Measurements from ENCODE around the gene SLC23A2.
"Not testable (repeated sequence)": the region's sequence is repeated elsewhere in the genome, so short reads cannot be mapped to it uniquely, and the experiment has no call there.

SLC23A2 gene

DNA sequence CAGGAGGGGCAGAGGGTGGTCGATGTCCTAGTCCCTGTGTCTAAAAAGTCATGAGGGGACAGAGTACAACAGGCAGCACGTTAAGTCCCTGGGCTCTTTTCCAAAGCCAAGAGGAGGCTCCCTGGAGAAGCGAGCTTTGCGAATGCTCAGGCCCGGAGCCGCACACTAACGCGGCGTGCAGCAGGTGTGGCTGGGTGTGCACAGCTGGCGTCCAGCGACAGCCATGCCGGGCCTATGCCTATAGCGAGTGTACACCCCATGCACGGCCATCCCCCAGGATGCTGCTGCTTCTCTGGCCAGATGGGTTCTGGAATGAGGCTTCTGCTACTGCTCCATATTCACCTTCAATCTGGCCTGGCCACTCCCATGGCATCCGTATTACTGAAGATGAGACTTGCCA, 148.3 kb downstream of the SLC23A2 start:
- H3K9me3 Mint-ChIP-seq, result no peaks in the 10 kb centered on the region

DNA sequence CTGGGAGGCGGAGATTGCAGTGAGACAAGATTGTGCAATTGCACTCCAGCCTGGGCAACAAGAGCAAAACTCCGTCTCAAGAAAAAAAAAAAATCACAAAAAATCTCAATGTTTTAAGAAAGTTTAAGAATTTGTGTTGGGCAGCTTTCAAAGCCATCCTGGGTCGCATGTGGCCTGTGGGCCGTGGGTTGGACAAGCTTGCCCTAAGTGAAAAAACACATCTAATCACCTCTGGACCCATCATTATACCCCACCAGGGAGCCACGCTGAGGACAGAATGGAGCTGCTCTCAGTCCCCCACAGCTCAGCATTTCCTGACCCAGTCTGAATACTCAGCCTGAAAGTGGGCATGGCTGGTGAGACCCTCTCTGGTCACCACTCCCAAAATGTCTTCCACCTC, 150.3 kb downstream of the SLC23A2 start:
- H3K27ac Mint-ChIP-seq, result no peak overlapping the region
- H3K4me3 Mint-ChIP-seq, result no peak overlapping the region
- intact Hi-C loops (cut with micrococcal nuclease), result no loop called here
- no peaks in the 10 kb centered on the region for H3K27me3 Mint-ChIP-seq
- H3K36me3 Mint-ChIP-seq (ENCODE audit: low read depth), result peaks cover 38% of the 10 kb centered on the region
- H3K4me1 Mint-ChIP-seq (ENCODE audit: low read depth), result peaks cover 52% of the 10 kb centered on the region
- H3K9me3 Mint-ChIP-seq, result no peaks in the 10 kb centered on the region

More for the DNA sequence above, 148.3 kb downstream of the SLC23A2 start:
- peaks cover 59% of the 10 kb centered on the region for H3K36me3 Mint-ChIP-seq (ENCODE audit: low read depth)
- no peak overlapping the region for H3K27ac Mint-ChIP-seq
- no peaks in the 10 kb centered on the region for H3K27me3 Mint-ChIP-seq
- intact Hi-C loops (cut with micrococcal nuclease), result no loop called here
- H3K4me1 Mint-ChIP-seq (ENCODE audit: low read depth), result peaks cover 36% of the 10 kb centered on the region
- no peak overlapping the region for H3K4me3 Mint-ChIP-seq

DNA sequence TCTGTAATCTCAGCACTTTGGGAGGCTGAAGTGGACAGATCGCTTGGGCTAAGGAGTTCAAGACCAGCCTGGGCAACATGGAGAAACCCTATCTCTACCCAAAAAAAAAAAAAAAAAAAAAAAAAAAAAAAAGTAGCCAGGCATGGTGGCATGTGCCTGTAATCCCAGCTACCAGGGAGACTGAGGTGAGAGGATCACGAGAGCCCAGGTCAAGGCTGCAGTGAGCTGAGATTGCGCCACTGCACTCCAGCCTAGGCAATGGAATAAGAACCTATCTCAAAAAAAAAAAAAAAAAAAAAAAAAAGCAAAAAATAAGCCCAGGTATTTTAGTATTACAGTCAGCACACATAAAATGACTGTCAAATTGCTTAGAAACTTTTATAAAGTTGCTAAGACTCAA, 152.5 kb downstream of the SLC23A2 start:
- not testable (repeated sequence) for H3K27me3 Mint-ChIP-seq, H3K27ac Mint-ChIP-seq, H3K4me3 Mint-ChIP-seq, H3K9me3 Mint-ChIP-seq
- Mint-ChIP-seq H3K4me1 (ENCODE audit: low read depth) (peaks cover 53% of the 10 kb centered on the region), H3K36me3 (ENCODE audit: low read depth) (peaks cover 17% of the 10 kb centered on the region)
- intact Hi-C loops (cut with micrococcal nuclease), result loop anchor here (5.0 kb wide), 1 partner anchor 37 kb away; no protein-coding TSS in a partner anchor

DNA sequence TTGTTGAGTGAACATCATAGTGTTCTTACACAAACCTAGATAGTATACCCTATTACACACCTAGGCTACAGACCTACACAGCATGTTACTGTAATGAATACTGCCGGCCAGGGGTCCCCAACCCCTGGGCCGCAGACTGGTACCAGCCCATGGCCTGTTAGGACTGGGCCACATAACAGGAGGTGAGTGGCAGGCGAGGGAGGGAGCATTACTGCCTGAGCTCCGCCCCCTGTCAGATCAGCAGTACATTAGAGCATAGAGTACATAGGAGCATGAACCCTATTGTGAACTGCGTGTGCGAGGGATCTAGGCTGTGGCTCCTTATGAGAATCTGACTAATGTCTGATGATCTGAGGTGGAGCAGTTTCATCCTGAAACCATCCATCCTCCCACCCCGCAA, 153.3 kb downstream of the SLC23A2 start:
- H3K4me1 Mint-ChIP-seq (ENCODE audit: low read depth), result peaks cover 45% of the 10 kb centered on the region
- peaks cover 15% of the 10 kb centered on the region for H3K36me3 Mint-ChIP-seq (ENCODE audit: low read depth)
- no peak overlapping the region for H3K4me3 Mint-ChIP-seq
- H3K9me3 Mint-ChIP-seq, result peaks cover 8% of the 10 kb centered on the region
- no peaks in the 10 kb centered on the region for H3K27me3 Mint-ChIP-seq
- H3K27ac Mint-ChIP-seq, result no peak overlapping the region
- intact Hi-C loops (cut with micrococcal nuclease), result loop anchor here (5.0 kb wide), 1 partner anchor 36 kb away; no protein-coding TSS in a partner anchor

DNA sequence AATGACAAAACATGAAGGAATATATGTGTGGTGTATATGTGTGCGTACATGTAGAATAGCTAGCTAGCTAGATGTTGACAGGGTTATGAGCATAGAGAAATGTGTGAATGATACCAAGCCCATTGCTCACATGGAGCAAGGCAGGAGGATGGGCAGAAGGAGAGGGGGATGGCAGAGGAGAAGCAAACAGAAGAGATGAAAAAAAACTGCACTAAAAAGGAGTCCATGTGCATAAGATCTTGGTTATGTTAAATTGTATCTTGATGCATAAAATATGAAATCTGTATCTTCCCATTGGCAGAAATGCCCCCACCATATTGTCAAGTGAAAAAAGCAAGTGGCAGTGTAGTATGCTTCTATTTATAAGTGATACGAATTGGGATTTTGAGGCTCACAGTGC, 154.5 kb downstream of the SLC23A2 start:
- intact Hi-C loops (cut with micrococcal nuclease), result loop anchor here (5.0 kb wide), 1 partner anchor 35 kb away; no protein-coding TSS in a partner anchor

DNA sequence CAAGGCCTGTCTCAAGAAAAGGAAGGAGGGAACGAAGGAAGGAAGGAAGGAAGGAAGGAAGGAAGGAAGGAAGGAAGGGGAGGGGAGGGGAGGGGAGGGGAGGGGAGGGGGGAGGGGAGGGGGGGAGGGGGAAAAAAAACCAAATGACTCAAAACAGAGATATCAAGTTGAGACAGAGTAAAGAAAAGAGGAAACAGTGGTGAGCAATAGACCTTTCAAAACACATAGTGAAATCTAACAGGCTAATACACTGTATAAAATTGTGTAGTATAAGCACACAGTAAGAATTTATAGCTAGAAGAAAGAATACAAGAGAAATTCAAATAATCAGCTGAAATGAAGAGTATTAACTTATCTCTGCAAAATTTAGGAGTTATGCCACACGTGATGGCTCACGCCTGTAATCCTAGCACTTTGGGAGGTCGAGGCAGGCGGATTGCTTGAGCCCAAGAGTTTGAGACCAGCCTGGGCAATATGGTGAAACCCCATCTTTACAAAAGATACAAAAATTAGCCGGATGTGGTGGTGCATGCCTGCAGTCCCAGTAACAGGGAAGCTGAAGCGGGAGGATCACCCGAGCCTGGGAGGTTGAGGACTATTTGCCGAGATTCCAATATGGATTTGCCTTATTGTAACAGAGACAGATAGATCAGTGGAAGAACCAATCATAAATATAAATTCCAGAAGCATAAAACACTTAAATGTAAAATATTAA, 156.4 kb downstream of the SLC23A2 start:
- Mint-ChIP-seq H3K27ac (peak overlapping the region; percentile 69), H3K27me3 (peaks cover 2% of the 10 kb centered on the region), H3K9me3 (peaks cover 8% of the 10 kb centered on the region), H3K4me3 (no peak overlapping the region), H3K4me1 (ENCODE audit: low read depth) (peaks cover 28% of the 10 kb centered on the region), H3K36me3 (ENCODE audit: low read depth) (no peaks in the 10 kb centered on the region)
- intact Hi-C loops (cut with micrococcal nuclease), result loop anchor here (5.0 kb wide), 1 partner anchor 33 kb away; no protein-coding TSS in a partner anchor

More for the DNA sequence above, 154.5 kb downstream of the SLC23A2 start:
- Mint-ChIP-seq H3K27me3 (no peaks in the 10 kb centered on the region), H3K9me3 (peaks cover 8% of the 10 kb centered on the region), H3K36me3 (ENCODE audit: low read depth) (peaks cover 6% of the 10 kb centered on the region), H3K4me3 (no peak overlapping the region), H3K27ac (no peak overlapping the region), H3K4me1 (ENCODE audit: low read depth) (peaks cover 37% of the 10 kb centered on the region)

DNA sequence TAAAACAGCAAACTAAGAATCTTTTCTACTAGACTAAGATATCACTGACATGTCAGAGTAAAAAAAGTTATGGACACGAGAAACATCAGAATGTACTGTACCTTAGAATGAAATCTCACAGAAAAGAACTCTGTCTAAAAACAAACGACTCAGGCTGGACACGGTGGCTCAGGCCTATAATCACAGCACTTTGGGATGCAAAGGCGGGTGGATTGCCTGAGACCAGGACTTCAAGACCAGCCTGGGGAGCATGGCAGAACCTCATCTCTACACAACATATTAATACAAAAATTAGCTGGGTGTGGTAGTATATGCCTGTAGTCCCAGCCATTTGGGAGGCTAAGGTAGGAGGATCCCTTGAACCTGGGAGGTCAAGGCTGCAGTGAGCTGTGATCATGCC, 157.0 kb downstream of the SLC23A2 start:
- peak overlapping the region; percentile 69 for H3K27ac Mint-ChIP-seq
- peaks cover 31% of the 10 kb centered on the region for H3K4me1 Mint-ChIP-seq (ENCODE audit: low read depth)
- H3K9me3 Mint-ChIP-seq, result peaks cover 8% of the 10 kb centered on the region
- intact Hi-C loops (cut with micrococcal nuclease), result no loop called here
- peaks cover 2% of the 10 kb centered on the region for H3K27me3 Mint-ChIP-seq
- no peaks in the 10 kb centered on the region for H3K36me3 Mint-ChIP-seq (ENCODE audit: low read depth)
- H3K4me3 Mint-ChIP-seq, result no peak overlapping the region

DNA sequence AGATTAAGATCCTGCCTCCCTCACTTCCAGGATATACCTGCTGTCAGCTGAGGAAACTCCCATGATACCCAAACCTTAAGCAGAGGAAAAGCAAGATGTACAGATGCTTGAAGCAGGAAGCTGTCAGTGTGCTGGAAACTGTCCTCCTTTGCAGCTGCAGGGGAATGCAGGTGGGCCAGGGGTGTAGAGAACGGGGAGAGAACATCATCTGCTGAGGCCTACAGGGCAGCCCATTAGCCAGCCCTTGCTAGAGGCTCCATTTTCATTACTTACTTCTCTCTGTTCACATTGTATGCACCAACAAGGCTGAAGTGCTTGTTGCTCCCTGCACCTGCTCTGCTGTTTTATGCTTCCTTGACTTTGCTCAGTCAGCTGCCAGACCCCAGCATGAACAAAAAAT, 160.5 kb downstream of the SLC23A2 start:
- no peaks in the 10 kb centered on the region for H3K36me3 Mint-ChIP-seq (ENCODE audit: low read depth)
- H3K9me3 Mint-ChIP-seq, result peaks cover 8% of the 10 kb centered on the region
- H3K27me3 Mint-ChIP-seq, result peaks cover 12% of the 10 kb centered on the region
- intact Hi-C loops (cut with micrococcal nuclease), result no loop called here
- peaks cover 22% of the 10 kb centered on the region for H3K4me1 Mint-ChIP-seq (ENCODE audit: low read depth)
- no peak overlapping the region for H3K27ac Mint-ChIP-seq
- no peak overlapping the region for H3K4me3 Mint-ChIP-seq

DNA sequence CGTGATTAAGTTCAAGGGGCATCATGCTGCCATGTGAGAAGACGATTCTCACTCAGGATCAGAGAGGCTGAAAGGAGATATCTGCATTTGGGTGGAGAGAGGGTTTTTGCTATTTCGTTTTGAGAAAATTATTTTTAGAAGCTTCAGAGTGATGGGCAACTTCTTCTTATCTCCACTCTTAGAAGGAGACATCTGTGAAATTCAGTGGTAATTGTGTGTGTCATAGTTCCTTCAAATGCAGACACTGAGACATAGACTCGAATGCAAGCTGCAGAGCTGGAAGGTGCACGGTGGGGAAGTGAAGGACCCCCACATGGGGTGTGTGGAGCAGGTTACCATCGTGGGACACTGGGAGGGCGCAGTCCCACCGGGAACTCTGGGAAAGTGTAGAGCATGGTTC, 162.8 kb downstream of the SLC23A2 start:
- intact Hi-C loops (cut with micrococcal nuclease), result no loop called here
- Mint-ChIP-seq H3K4me1 (ENCODE audit: low read depth) (peaks cover 12% of the 10 kb centered on the region), H3K36me3 (ENCODE audit: low read depth) (no peaks in the 10 kb centered on the region), H3K4me3 (no peak overlapping the region), H3K9me3 (no peaks in the 10 kb centered on the region), H3K27me3 (peaks cover 12% of the 10 kb centered on the region), H3K27ac (no peak overlapping the region)

DNA sequence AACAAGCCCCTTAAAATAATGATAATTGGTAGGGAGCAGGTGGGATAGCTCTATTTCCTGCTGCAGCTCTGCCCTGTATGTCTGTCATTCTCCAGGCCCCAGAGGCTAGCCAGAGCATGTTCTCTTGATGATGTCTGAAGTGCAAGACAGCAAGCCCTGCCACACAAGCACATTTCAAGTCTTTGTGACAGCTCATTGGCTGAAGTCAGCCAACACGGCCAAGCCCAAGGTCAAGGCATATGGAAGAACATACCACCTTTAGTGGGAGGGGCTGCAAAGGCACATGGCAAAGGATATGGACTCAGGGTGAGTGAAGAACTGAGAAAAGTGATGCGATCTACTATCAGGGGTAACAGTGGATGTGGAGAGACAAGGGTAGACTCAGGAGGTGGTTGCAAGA, 163.6 kb downstream of the SLC23A2 start:
- intact Hi-C loops (cut with micrococcal nuclease), result no loop called here
- H3K4me1 Mint-ChIP-seq (ENCODE audit: low read depth), result peaks cover 12% of the 10 kb centered on the region
- no peak overlapping the region for H3K27ac Mint-ChIP-seq
- H3K9me3 Mint-ChIP-seq, result no peaks in the 10 kb centered on the region
- peaks cover 12% of the 10 kb centered on the region for H3K27me3 Mint-ChIP-seq
- no peaks in the 10 kb centered on the region for H3K36me3 Mint-ChIP-seq (ENCODE audit: low read depth)
- no peak overlapping the region for H3K4me3 Mint-ChIP-seq

DNA sequence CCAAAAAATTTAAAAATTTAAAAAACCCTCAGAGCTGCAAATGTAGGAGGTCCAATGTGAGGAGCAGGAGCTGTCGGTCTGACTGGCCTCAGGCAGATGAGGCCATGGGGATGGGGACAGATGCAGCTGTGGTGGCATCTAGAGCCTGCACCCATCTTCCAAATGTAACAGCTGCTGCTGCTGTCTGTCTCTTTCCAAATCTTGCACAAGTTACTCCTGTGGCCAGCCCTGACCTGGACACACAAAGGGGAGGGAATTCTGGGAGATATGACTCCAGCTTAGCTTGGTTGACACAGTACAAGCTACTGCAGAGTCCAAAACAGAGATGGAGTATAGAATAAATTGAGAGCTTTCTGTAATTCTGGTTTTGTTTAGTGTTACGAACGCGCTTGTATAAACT, 164.4 kb downstream of the SLC23A2 start:
- intact Hi-C loops (cut with micrococcal nuclease), result no loop called here
- Mint-ChIP-seq H3K27me3 (peaks cover 12% of the 10 kb centered on the region), H3K4me3 (no peak overlapping the region), H3K36me3 (ENCODE audit: low read depth) (no peaks in the 10 kb centered on the region), H3K9me3 (no peaks in the 10 kb centered on the region), H3K27ac (no peak overlapping the region), H3K4me1 (ENCODE audit: low read depth) (peaks cover 12% of the 10 kb centered on the region)

DNA sequence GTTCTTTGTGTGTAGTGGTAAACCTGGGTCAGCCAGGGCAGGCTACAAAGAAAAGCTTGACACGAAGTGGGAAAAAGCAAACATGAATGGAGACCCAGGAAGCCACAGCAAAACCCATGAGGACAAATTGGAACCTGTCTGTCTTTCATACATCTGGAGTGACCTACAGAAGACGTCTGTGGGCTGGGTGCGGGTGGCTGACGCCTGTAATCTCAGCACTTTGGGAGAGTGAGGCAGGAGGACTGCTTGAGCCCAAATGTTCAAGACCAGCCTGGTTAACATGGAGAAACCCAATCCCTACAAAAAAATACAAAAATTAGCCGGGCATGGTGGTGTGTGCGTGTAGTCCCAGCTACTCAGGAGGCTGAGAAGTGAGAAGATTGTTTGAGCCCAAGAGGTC, 164.8 kb downstream of the SLC23A2 start:
- H3K9me3 Mint-ChIP-seq, result no peaks in the 10 kb centered on the region

DNA sequence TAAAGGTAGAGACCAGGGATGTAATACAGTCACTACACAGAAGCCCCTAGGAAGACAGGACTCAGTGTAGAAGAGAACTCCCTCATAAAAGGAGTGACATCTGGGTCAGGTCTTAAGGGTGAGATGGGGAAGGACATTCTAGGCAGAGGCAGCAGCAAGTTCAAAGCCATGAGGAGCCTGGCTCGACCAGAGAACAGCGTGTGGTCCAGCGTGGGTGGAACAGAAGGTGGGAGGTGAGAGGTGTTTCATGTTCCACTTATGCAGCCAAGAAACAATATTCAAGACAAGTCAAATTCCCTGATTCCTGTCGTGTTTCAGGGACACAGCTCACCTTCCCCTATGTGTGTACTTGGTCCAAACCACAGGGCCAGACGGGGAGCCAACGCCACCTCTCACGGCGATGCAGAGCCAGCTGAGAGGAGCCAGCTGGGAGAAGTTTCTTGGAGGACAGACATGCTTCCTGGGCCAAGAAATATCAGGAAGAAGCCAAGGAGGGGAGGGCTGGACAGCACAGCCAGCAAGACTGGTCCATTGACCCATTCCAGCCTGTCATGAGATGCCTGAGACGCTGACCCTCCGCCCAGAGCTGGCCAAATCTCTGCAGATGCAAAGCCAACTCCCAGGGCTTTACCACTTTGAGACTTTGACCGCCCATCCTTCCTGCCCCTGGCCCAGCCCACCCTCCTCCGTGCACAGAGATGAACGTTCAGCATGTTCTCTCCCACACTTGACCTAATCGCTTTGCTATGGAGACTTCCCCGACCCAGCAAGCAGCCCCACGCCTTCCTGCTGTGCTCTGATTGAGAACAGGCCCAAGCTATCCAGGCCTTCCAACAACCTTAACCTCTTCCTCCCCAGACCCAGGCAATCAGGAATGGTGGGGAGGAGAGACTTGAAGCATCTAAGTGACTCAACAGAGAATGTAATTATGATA, 165.8 kb downstream of the SLC23A2 start:
- H3K4me3 Mint-ChIP-seq, result no peak overlapping the region
- H3K27ac Mint-ChIP-seq, result no peak overlapping the region
- H3K27me3 Mint-ChIP-seq, result peaks cover 12% of the 10 kb centered on the region
- no peaks in the 10 kb centered on the region for H3K9me3 Mint-ChIP-seq
- H3K4me1 Mint-ChIP-seq (ENCODE audit: low read depth), result peaks cover 12% of the 10 kb centered on the region
- intact Hi-C loops (cut with micrococcal nuclease), result no loop called here
- no peaks in the 10 kb centered on the region for H3K36me3 Mint-ChIP-seq (ENCODE audit: low read depth)

More for the DNA sequence above, 164.8 kb downstream of the SLC23A2 start:
- peaks cover 12% of the 10 kb centered on the region for H3K27me3 Mint-ChIP-seq
- intact Hi-C loops (cut with micrococcal nuclease), result no loop called here
- no peaks in the 10 kb centered on the region for H3K36me3 Mint-ChIP-seq (ENCODE audit: low read depth)
- H3K4me3 Mint-ChIP-seq, result no peak overlapping the region
- no peak overlapping the region for H3K27ac Mint-ChIP-seq
- peaks cover 12% of the 10 kb centered on the region for H3K4me1 Mint-ChIP-seq (ENCODE audit: low read depth)

DNA sequence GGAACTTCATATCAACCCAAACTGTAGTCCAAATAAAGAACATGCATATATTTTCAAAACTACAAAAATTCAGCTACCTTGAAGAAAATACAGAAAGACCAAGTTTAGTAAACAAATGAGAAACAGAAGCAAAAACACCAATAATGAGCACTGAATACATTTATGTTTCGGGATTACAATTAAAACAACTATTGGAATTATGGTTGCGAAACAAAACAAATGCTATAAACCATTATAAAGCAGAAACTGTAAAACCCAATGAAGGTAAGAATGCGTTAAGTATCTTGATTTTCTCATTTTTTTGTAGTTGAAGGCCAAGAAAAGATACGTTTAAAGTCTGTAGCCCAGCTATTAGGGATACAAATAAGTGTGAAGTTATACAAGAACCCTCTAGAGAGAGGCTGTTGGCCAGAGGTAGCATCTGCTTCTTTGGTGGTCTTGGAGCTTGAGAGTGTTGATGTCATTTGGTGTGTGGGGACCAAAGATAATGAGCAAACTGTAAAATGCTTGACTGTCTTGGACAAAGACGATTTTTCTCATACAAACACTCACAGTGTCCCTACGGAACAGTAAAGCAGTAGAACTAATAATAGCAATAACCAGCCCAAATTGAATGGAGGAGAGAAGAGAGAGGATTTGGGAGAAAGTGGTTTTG, 168.1 kb downstream of the SLC23A2 start:
- Mint-ChIP-seq H3K4me3 (no peak overlapping the region), H3K27me3 (peaks cover 4% of the 10 kb centered on the region), H3K4me1 (ENCODE audit: low read depth) (peaks cover 18% of the 10 kb centered on the region), H3K36me3 (ENCODE audit: low read depth) (no peaks in the 10 kb centered on the region), H3K9me3 (no peaks in the 10 kb centered on the region), H3K27ac (no peak overlapping the region)
- intact Hi-C loops (cut with micrococcal nuclease), result no loop called here
